ENCODE results near the gene CLEC18B.

- TF ChIP-seq, protein P1, sequence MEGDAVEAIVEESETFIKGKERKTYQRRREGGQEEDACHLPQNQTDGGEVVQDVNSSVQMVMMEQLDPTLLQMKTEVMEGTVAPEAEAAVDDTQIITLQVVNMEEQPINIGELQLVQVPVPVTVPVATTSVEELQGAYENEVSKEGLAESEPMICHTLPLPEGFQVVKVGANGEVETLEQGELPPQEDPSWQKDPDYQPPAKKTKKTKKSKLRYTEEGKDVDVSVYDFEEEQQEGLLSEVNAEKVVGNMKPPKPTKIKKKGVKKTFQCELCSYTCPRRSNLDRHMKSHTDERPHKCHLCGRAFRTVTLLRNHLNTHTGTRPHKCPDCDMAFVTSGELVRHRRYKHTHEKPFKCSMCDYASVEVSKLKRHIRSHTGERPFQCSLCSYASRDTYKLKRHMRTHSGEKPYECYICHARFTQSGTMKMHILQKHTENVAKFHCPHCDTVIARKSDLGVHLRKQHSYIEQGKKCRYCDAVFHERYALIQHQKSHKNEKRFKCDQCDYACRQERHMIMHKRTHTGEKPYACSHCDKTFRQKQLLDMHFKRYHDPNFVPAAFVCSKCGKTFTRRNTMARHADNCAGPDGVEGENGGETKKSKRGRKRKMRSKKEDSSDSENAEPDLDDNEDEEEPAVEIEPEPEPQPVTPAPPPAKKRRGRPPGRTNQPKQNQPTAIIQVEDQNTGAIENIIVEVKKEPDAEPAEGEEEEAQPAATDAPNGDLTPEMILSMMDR (IDR thresholded peaks at IDR 0.05; ENCODE audit: insufficient read depth, low read length, poor library complexity, severe bottlenecking): no peak
- no peak for TF ChIP-seq EZH2phosphoT487 (conservative IDR thresholded peaks at IDR 0.05; ENCODE audit: low read length)
Measured at GRCh38 chr16:74431516-74431915, 10.2 kb upstream of the CLEC18B start.
